VCaP (cell line): Measurements from ENCODE around the gene GPC3.

ENCODE experiments used
- H3K27ac ChIP-seq: fragments of 450-650 bp; 2 replicates; pipeline ENCODE4 v1.5.1; 2017
- TF ChIP-seq, protein P1 (sequence below): fragments of 450-650 bp; conservative IDR thresholded peaks from 2 replicates; pipeline ENCODE4 v1.5.1; 2017; ENCODE audit warnings: mild to moderate bottlenecking, moderate library complexity

GPC3 gene

GRCh38 chrX:133594156-133594555, 391.2 kb downstream of the GPC3 start:
- no peak overlapping the region for H3K27ac ChIP-seq
- TF ChIP-seq, protein P1, sequence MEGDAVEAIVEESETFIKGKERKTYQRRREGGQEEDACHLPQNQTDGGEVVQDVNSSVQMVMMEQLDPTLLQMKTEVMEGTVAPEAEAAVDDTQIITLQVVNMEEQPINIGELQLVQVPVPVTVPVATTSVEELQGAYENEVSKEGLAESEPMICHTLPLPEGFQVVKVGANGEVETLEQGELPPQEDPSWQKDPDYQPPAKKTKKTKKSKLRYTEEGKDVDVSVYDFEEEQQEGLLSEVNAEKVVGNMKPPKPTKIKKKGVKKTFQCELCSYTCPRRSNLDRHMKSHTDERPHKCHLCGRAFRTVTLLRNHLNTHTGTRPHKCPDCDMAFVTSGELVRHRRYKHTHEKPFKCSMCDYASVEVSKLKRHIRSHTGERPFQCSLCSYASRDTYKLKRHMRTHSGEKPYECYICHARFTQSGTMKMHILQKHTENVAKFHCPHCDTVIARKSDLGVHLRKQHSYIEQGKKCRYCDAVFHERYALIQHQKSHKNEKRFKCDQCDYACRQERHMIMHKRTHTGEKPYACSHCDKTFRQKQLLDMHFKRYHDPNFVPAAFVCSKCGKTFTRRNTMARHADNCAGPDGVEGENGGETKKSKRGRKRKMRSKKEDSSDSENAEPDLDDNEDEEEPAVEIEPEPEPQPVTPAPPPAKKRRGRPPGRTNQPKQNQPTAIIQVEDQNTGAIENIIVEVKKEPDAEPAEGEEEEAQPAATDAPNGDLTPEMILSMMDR = no peak

DNA sequence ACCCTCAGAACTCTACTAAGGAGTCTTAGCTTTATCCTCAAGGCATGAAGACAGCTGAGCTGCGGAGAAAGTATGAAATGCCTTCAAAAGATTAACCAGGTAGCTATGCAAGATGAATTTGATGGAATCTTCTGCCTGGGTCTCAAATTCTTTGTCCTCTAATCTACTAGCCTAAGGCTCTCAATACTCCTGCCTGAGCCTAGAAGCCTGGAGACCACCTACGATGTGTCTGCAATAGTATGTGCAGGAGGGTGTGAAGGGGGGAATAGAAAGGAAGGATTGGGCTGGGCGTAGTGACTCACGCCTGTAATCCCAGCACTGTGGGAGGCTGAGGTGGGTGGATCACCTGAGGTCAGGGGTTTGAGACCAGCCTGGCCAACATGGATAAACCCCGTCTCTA, 391.9 kb downstream of the GPC3 start:
- TF ChIP-seq, protein P1 = no peak
- no peak overlapping the region for H3K27ac ChIP-seq

DNA sequence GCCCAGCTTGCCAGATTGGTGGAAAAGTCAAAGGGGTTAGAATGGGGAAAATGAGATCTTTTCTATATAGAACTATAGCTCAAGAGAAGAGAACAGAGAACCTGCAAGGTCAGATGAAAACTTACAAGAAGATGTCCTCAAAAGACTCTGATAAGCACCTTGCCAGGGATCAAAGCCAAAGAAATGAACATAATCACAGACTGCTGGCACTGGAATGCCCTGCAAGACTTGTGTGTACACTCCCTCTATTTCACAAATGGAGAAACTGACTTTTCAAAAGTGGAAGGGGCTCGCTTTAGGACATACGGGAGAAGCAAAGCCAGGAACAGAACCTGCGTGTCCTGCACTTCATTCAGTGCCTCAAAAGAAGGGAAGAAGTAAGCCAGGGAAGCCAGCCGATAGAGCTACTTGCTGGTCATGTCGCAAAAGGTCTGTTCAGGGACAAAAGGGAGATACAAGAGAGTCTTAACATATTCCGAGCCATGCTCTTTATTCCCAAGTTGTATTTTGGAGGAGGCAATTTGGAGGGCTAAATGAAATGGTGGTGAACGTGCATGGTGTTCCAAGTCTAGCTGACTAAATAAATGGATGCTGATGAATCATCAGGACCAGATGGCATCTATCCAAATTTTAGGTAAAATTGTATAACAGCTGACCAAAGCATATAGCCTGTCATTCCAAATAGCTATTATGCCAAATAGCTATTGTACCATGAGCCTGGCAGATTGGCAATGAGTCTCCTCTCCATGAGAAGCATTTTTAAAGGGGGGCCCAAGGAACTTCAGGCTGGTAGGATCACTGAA, 394.5 kb downstream of the GPC3 start:
- TF ChIP-seq, protein P1 = no peak
- no peak overlapping the region for H3K27ac ChIP-seq

DNA sequence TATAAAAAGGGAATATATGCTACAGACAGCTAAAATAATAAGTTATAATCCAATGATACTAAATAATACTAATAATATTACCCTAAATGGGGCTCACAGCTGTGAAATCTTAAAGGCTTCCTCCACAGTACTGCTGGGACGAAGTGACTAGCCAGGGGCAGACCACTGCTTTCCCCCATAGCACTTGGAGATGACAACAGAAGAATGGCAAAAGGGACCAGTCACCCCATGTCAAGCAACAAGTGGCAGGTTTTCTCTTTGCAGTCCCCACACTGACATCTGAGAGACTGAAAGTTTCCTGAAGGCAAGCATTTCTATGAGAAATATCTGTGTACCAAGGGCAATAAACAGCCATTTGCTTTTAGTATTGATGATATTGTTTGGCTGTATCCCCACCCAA, 396.6 kb downstream of the GPC3 start:
- TF ChIP-seq, protein P1 = no peak
- H3K27ac ChIP-seq = no peak overlapping the region

- TF ChIP-seq, protein P1 = no peak
- no peak overlapping the region for H3K27ac ChIP-seq
Measured at GRCh38 chrX:133587818-133588217, 397.6 kb downstream of the GPC3 start.

GRCh38 chrX:133587071-133587470, 398.3 kb downstream of the GPC3 start:
- TF ChIP-seq, protein P1 = no peak
- H3K27ac ChIP-seq = no peak overlapping the region

DNA sequence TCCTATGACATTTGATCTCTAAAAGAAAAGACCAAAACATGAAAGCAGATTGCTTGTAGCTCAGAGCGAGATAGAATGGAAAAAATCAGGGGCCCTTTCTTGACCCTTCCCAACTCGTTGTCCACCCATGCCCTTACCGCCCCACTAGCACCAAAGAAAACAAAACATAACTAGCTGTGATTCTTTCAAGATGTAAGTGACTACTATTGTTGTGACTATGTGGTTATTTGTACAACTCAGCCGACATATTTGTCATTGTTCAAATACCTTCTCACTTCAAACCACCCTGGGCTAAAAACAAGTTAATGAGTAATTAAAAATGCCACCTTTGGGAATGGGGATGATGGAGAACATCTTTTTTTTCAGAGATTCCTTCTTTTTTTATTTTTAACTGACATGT, 399.0 kb downstream of the GPC3 start:
- H3K27ac ChIP-seq = no peak overlapping the region
- TF ChIP-seq, protein P1 = no peak
